ENCODE results near the gene IL22RA1.

IL22RA1 gene

DNA sequence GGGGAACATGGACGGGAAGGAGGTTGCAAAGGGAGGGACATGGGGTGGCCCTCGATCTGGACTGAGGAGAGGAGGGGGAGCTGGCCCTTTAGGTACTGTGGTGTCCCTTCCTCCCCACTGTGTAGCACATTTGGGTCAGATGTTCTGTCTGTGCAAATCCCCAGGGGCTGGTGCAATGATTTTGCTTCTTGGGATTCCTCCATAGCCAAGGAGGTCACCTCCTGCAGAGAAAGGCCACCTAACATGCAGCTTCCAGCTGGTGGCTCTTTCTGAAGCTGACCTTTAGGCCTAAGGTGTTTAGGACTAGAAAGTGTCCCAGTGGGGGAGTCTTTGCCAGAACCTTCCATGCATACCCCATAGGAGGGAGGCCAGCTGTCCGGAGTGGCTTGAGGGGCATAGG is 22.0 kb downstream of the IL22RA1 start:
- no peak for TF ChIP-seq ZNF274 (IDR thresholded peaks at IDR 0.05; ENCODE audit: low read depth, low read length)
- H3K4me3 ChIP-seq (ENCODE audit: low read length) = no peak overlapping the region

DNA sequence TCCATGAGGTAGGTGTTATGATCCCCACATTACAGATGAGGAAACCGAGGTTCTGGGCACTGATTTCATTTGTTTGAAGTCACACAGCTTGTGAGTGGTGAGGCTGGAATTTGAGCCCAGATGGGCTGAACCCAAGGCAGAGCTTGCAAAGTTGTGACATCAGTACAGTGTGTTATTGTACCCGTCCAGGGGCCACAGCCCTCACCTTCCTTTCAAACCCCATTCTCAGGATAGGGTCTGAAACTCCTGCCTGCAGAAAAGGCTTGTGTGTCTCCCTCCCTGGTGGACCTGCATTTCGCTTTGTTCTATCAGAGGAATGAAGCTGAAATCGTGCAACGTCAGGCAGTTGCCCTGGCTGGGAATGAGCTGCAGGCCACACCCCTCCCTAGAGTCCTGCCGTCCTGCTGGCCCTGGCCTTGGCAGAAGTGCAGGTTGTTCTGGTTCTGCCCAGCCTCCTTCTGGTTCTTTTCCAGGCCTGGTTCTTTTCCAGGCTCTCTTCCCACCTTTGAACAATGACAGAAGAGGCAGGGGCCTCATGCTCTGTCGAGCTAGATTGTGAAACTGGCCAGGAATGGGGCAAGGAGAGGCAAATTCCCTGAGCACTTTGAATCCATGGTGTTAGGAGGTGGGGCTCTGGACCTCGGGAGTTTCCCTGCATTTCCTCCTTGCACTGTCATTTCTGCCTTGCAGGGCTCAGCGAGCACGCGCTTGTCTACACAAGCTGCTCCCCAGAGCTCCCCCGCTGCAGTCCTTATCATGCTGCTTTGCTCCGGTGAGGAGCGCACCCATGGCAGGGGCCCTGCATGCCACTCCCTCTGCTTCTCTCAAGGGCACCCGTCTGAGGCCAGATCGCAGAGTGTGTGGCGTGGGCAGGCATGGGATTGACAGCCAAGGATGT is 22.8 kb downstream of the IL22RA1 start:
- TF ChIP-seq ZNF274 (IDR thresholded peaks at IDR 0.05; ENCODE audit: low read depth, low read length) = no peak
- H3K4me3 ChIP-seq (ENCODE audit: low read length) = no peak overlapping the region

DNA sequence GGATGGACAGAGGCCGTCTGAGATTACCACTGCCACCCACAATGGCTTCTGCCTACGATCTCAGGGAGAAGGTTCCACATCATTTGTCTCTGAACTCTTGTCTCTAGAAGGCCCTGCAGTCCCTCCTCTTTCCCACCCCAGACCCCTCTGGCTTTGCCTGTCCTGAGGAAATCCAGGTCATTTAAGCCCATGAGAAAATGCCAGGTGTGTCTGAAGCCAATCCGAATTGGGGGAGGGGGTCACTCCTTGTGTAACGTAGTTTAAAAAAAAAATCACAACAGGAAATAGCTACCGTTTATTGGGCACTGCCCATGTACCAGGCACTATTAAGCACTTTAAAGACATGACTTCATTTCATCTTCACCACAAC is 23.5 kb downstream of the IL22RA1 start:
- no peak overlapping the region for H3K4me3 ChIP-seq (ENCODE audit: low read length)
- TF ChIP-seq ZNF274 (IDR thresholded peaks at IDR 0.05; ENCODE audit: low read depth, low read length) = no peak

DNA sequence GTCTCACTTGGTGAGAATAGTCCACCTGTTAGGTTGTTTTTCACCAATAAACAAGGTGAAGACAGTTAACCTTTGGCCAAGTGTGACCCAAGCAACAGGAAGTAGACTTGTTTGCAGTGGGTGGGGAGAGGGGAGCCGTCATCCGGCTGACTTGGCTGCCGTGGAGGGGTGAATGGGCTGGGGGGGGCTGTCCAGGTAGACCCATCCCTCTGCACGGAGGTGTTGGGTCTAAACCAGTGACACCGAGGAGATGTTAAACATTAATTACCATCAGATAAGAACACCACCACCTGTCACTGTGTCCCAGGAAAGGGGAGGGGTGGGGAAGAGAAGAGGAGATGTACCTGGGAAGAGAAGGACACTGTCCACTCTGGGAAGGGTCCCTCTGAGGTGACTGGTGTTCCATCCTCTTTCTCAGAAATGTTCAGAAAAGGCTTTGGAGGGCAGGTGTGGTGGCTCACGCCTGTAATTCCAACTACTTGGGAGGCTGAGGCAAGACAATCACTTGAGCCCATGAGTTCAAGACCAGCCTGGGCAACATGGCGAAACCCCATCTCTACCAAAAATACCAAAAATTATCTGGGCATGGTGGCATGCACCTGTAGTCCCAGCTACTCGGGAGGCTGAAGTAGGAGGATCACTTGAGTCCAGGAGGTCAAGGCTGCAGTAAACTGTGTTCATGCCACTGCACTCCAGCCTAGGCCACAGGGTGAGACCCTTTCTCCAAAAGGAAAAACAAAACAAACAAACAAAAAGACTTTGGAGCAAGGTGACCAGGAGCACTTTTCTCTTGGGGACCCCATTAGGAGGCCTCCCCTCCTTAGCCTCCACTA is 24.3 kb downstream of the IL22RA1 start:
- no peak for TF ChIP-seq ZNF274 (IDR thresholded peaks at IDR 0.05; ENCODE audit: low read depth, low read length)
- no peak overlapping the region for H3K4me3 ChIP-seq (ENCODE audit: low read length)

DNA sequence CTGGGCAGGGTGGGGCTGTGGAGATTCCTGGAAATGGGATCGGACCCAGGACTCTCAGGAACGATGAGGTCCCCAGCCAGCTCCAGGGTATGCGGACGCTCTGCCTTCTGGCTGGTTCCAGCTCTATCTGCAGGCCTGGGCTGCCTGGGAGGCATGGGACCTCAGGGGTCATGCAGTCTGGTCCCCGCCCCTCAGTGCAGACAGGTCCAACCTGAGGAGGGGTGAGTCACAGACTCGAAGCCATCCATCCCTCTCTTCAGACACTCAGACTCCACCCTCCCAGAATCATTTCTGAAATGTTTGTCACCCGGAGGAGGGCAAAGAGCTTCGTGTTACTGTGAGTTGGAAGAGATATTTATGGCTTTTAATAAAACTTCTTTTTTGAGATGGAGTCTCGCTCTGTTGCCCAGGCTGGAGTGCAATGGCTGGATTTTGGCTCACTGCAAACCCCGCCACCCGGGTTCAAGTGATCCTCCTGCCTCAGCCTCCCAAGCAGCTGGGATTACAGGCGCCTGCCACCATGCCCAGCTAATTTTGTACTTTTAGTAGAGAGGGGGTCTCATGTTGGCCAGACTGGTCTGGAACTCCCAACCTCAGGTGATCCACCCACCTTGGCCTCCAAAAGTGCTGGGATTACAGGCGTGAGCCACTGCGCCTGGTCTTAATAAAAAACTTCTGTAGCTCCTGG is 25.1 kb downstream of the IL22RA1 start:
- no peak overlapping the region for H3K4me3 ChIP-seq (ENCODE audit: low read length)
- no peak for TF ChIP-seq ZNF274 (IDR thresholded peaks at IDR 0.05; ENCODE audit: low read depth, low read length)

DNA sequence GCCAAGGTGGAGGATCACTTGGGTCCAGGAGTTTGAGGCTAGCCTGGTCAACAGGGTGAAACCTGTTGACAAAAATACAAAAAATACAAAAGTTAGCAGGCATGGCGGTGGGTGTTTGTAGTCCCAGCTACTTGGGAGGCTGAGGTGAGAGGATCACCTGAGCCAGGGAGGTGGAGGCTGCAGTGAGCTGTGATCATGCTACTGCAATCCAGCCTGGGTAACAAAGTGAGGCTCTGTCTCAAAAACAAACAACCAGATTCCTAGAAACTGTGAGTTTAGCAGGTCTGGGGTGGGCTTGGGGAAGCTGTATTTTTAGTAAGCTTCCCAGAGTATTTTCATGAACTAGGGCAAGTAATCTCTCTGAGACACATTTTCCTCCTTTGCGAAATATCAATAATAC is 25.8 kb downstream of the IL22RA1 start:
- H3K4me3 ChIP-seq (ENCODE audit: low read length) = no peak overlapping the region
- no peak for TF ChIP-seq ZNF274 (IDR thresholded peaks at IDR 0.05; ENCODE audit: low read depth, low read length)

DNA sequence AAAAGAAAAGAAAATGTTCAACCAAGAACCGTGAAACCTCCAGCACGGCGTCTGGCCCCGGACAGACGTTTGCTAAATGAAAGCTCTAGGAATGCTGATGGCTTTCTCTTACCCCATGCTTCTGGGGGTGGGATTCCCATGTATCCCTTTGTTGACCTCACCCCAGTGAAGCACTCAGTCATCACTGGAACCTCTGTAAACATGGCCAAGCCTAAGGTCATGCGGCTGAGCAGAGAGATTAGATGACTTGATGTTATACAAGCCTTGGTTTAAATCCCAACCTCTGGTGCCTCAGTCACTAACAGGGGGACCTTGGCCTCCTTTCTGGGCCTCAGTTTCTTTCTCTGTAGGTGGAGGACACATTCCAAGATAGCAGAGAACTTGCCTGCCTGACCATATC is 28.2 kb downstream of the IL22RA1 start:
- no peak overlapping the region for H3K4me3 ChIP-seq (ENCODE audit: low read length)
- no peak for TF ChIP-seq ZNF274 (IDR thresholded peaks at IDR 0.05; ENCODE audit: low read depth, low read length)

DNA sequence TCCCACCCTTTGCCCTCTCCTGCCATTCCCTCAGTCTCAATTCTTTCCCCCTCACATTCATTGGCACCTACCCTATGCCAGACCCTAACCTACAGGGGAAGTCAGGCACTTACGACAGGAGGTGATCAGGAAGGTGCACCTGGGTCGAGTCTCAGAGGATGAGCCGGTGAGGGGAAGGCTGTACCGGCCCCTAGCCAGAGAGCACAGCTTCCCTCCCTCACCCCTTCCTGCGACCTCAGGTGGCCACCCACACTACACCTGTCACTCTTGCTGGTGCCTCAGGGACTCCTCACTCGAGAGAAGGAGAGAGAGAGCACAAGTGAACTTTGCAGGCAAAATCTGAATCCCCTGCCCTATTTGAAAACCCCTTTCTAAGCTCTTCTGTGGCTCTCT is 29.3 kb downstream of the IL22RA1 start:
- no peak for TF ChIP-seq ZNF274 (IDR thresholded peaks at IDR 0.05; ENCODE audit: low read depth, low read length)
- H3K4me3 ChIP-seq (ENCODE audit: low read length) = no peak overlapping the region

DNA sequence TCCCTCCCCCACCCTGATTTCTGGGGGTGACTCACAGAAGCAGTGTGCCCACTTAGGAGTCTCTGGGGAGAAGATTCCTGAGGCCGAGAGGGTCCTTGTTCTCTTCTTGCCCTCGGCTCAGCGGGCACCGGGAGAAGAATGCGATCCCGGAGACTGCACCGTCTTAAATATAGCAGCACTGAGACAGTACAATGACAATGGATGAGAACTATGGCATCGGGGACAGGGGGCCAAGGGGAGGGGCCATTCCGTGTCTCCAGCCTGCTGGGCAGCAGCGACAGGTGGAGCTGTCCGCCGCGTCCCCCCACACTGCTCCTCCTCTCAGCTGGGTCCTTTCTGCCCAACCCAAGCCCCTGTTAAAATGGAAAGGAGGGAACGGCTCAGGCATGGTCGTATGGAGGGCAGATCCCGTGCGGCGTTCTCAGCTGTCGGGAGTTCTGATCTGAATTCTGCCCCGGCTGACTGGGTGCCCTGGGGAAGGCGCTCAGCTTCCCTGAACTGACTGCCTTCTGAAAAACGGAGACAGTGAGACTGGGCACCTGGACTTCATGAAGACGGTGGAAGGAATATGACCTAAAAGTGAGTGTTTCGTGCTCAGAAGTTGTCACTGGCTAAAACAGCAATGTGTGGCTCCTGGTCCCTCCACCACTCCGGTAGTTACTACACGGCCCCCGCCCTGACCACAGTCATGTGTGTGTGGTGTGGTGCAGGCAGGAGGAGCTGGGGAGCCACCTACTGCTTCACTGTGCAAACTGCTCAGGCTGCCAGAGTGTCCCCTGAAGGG is 30.8 kb downstream of the IL22RA1 start, which contains the start of gene MYOM3:
TSS of gene MYOM3 (minus strand) at position 140 of the 784 bp plus-strand sequence. CDS start 3,499 bp downstream, outside the sequence.
- no peak for TF ChIP-seq ZNF274 (IDR thresholded peaks at IDR 0.05; ENCODE audit: low read depth, low read length)
- no peak within 1 kb of the TSS for H3K4me3 ChIP-seq (ENCODE audit: low read length)

DNA sequence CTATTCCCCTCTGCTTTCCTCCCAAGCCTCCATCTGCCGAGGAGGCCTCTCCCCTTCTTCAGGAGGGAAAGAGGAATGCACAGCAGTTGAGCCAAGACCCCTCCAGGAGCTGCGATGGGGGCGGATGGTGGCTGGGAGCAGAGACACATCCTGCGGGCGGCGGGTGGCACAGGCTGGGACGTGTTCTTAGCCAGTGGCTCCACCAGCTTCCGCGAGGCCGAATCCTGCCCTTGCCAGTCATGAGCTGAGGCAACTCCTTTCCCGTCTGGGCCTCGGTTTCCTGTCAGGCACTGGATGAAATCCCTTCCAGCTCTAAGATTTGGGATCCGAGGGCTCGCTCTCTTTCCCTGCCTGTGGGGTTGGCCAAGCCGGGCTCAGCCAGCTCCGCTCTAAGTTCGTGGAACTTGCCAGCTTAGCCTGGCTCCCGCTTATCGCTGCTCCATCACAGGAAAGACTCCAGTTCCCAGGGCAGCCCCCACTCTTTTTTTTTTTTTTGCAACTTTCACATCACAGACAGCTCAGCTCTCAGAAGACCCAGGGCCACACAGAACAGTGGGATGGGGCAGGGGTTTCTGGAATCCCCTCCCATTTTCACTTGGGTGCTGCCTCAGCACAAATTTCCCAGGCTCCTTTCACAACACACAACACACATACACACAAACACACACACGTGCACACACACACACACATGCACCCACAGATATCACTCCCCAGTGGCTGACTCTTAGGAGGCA is 31.5 kb downstream of the IL22RA1 start:
- no peak overlapping the region for H3K4me3 ChIP-seq (ENCODE audit: low read length)
- TF ChIP-seq ZNF274 (IDR thresholded peaks at IDR 0.05; ENCODE audit: low read depth, low read length) = no peak

DNA sequence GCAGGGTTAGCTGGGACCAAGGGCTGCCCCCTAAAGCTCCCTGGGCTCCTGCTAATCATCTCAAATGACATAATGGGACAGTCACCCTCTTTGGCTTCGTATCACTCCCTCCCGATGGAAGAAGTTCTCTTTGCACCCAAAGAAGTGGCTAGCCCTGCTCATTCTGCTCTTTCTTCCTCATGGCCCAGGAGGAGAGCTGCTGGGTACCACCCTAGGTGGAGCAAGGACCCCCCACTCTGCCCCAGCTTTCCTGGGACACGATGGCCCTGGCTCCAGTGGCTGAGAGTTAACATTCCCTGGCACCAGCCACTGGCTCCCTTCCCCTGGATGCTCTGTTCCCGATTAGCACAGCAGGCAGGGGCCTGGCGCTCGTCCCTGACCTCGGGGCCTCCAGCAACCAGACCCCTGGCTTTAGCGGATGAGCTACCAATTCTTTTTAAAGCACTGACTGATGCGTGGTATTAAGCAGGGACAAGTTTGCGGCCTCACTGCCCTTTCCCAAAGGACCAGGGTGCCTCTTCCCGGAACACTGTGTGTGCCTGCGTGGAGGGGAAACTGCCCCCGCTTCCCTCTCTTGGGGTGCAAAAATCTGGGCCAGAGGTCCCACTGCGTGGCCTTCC is 32.2 kb downstream of the IL22RA1 start:
- TF ChIP-seq ZNF274 (IDR thresholded peaks at IDR 0.05; ENCODE audit: low read depth, low read length) = no peak
- no peak overlapping the region for H3K4me3 ChIP-seq (ENCODE audit: low read length)

DNA sequence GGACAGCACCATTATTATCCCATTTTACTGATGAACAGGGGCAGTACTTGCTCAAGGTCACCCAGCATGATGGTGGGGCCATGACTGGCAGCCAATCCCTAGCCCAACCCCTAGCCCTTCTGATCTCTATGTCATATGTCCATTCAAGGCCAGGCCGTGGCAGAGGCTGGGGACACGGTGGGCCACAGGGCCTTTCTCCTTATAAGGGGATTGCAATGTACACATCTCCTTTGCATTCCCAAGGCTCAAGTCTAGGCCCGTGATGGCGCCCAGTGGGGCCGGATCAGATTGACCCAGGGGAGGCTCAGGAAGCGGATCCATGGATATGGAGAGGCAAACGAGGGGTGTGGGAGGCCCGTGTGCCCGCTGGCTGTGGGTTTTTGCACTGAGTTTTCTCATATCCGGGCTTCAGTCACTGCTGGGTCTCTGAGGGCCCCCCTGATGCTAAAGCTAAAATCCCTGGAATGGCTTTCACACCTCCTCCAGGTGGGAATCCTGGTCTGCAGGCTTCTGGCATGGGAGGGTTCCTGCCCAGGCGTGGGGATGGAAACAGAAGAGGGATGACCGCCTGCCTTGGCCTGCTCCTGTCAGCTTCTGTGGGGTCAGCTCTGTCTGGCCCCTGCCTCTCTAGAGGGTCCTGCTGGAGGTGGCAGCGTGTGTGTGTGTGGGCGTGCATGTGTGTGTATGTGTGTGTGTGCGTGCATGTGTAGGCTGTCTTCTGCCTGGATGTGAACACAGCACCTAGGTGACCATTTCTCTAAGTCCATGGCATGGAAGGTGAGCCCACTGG is 33.1 kb downstream of the IL22RA1 start:
- H3K4me3 ChIP-seq (ENCODE audit: low read length) = no peak overlapping the region
- TF ChIP-seq ZNF274 (IDR thresholded peaks at IDR 0.05; ENCODE audit: low read depth, low read length) = no peak

Data from GM08714 (cell line).